Stimulated activated CD4-positive, alpha-beta T cell treated with anti-CD3 and anti-CD28 coated beads, TNF-alpha, amount 100 ng/mL, for 4 hours (primary cell): ENCODE results near the gene CD36.

Source experiments
- DNase-seq, 3 experiments: peaks; one replicate each; pipeline ENCODE4 v3.0.0-alpha.2; 2020; ENCODE audit warnings: low read depth in 3 of 3

Gene CD36

DNA sequence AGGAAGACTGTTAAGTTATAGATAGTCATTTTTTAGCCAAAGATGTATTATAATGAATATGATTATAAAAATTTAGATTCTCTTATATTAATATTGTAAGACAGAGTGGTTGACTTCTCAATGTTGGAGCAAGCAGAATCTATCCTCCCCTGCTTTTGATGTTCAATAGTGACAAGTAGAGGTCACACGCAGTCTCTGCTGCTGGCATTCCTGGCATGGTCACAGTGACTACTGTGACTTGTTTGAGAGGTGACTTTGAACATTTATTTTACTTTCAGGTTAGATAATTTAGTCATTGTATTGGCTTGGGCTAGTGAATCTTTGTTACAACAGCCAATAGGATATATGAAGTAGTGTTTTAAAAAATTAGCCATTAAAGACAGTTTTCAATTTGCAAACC, 13.7 kb upstream of the CD36 start:
- DNase-seq = no peak

GRCh38 chr7:80629023-80629422, 9.4 kb upstream of the CD36 start:
- DNase-seq = no peak

GRCh38 chr7:80630608-80631405, 7.6 kb upstream of the CD36 start:
- no peak for DNase-seq

DNA sequence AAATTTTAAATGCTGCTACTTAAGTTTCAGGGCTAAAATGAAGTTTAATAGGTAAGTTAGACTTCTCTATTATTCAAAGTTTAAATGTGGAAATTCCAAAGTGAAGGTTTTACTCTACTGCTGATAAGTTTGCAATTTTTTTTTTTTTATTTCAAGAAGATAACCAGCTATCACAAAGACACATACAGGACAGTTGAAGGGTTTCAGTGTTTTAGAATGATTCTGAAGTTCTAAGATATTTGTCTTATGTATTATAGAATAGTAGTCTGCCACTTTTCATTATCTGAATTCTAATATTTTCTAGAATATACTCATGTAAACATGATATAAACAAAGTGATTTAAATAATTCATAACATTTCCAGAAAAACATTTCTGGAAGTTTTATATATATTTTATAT, 7.0 kb upstream of the CD36 start:
- no peak for DNase-seq

DNA sequence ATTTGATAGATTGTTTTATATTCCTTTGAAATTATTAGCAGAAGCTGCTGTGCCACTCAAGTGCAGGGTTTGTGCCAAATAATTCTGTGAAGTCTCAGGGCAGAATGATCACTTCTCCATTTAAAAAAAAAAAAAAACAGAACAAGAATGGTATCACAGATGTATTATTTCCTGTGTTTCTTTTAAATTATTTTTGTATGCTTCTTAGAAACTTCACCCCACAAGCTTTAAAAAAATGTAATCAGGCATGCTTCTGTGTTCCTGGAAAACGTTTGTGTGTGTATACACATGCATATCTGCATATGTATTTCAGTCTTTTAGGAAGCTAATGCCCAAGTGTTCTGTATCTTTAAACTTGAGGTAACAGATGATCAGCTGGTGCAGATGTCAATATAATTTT, 6.3 kb upstream of the CD36 start:
- no peak for DNase-seq

- no peak for DNase-seq
Observed at GRCh38 chr7:80632819-80633218, 5.6 kb upstream of the CD36 start.

GRCh38 chr7:80634505-80634904, 3.9 kb upstream of the CD36 start:
- DNase-seq = no peak

DNA sequence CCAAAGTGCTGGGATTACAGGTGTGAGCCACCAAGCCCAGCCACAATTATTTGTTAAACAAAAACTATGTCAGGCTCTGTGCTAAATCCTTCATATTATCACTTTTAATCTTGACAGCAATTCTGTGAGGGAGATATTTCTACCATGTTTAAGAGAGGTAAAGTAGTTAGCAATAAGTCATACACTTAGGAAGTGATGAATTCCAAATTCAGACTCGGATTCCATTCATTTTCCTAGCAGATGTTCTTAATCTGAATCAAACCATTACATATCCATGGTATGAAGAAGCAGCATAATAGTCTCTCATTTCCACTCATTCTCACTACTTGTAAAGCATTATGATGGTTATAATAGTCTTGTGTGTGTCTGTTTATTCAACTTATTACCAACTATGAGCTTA, 2.9 kb upstream of the CD36 start:
- DNase-seq = no peak

- no peak for DNase-seq
Observed at GRCh38 chr7:80635998-80636397, 2.4 kb upstream of the CD36 start.

DNA sequence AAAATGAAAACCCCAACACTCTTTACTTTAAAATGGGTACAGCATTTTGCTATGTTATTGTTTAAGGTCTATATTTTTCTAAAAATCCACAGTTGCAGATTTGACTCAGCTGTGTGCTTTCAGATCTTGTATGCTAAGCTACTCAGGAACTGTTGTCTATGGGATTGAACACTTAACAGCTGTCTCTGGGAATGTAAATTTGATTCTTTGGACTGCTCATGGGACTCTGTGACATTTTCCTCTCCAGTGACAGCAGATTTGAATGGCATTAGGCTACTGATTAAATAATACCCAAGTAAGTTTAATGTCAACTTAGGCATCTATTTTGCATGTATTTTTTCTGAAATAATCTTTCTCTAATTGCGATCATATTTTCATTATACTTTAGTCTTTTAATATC, 1.7 kb upstream of the CD36 start:
- DNase-seq = no peak

DNA sequence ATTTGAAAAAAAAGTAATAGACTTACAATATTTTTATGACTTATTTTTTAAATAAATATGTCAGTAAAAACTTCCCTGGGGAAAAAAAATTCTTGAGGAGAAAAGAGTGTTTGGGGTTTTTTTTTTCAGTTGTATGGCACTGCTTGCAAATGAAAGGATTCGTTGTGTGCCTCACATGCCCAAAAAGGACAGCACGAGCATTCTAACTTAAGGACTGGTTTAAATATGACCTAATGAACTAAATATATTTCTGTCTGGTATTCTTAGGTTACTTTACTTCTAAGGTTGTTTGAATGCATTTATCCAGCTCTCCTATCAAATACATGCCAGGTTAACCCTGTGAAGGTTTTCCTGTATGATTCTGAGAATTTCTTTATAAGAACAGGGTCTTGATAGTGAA, 988 bp upstream of the CD36 start:
- DNase-seq = no peak

DNA sequence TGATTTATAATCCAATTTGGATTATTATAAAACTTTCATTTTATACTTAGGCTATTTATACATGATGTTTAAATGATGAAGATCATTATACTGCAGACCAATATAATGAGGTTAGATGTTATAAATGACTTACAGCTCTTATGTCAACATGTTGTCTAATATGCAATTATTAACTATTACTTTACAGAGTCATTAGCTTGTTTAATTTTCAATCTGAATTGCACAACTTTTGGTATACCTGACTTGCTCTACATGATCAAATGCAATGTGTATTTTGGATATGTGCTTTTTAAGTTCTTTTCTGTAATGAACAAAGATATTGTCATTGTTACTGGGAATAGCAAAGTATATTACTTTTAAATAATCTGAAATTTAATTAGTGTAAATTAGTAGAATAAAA, 569 bp downstream of the CD36 start:
- DNase-seq = no peak

- DNase-seq = no peak
Observed at GRCh38 chr7:80640846-80641245, 2.4 kb downstream of the CD36 start.

GRCh38 chr7:80641548-80641947, 3.1 kb downstream of the CD36 start:
- no peak for DNase-seq

GRCh38 chr7:80642871-80643270, 4.4 kb downstream of the CD36 start:
- DNase-seq = no peak

DNA sequence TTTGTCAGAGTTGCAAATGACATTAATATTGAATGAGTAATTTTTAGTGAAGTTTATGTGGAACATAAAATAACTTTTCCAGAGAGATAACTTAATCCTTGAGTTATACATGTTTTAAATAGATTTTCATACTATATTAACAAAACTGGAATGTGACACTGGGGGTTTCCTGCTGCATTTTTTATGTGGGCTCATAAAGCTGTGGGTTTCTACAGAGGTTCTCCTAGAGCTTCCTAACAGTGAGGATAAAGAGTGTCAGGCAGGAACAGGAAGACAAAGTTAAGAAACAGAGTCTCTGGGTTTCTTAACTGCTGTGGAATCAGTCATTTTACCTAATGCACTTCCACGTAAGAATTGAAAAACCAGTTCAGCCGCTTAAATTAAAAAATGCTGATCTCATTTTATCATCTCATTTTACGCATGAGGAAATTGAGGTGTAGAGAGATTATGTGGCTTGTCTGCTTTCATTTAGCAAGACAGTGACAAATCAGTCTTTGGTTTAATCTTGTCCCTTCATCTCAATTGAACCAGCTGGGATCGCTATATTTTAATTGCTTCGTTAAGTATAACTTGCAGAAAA, 5.0 kb downstream of the CD36 start:
- no peak for DNase-seq

- no peak for DNase-seq
Observed at GRCh38 chr7:80644054-80644453, 5.6 kb downstream of the CD36 start.

DNA sequence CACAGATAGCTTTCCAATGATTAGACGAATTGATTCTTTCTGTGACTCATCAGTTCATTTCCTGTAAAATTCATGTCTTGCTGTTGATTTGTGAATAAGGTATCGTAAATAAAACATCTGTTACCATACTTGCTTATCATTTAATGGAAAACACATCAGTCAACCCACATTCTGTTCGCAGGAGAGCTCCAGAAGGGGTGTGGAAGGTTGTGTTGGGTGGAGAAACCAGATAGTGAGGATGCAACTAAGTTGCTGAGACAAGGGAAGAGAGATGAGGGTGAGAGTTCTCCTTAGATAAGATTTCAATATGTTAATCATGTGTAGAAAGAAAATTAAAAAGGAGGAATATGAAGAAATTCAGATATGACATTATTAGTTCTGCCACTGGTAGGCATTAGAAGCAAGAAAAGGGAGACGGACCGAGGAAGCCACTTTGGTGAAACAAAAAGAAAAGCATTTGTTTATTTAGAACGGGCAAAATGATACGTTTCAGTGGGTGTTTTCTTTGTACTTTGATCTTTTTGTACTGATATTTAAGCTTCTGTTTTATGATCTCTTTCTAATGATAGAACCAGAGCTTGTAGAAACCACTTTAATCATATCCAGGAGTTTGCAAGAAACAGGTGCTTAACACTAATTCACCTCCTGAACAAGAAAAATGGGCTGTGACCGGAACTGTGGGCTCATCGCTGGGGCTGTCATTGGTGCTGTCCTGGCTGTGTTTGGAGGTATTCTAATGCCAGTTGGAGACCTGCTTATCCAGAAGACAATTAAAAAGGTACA, 7.8 kb downstream of the CD36 start:
- no peak for DNase-seq

GRCh38 chr7:80647436-80647835, 9.0 kb downstream of the CD36 start:
- no peak for DNase-seq

GRCh38 chr7:80648031-80648600, 9.7 kb downstream of the CD36 start:
- no peak for DNase-seq

DNA sequence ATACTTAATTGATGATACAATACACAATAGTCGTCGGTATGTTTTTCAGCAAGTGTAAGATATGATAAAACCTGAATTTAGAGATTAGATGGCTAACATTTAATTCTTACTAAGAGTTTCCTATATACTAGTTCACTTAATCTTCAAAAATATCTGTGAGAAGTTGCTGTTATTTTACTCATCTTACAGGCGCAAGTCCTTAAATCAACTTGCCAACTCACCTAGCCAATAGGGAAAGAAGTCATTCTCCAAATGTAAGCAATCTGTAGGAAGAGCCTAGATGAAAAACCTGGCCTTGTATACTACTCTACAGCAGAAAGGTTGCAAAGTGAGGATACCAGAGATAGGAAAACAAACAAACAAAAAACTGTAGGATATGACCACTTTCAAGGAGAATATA, 10.6 kb downstream of the CD36 start:
- DNase-seq = no peak

DNA sequence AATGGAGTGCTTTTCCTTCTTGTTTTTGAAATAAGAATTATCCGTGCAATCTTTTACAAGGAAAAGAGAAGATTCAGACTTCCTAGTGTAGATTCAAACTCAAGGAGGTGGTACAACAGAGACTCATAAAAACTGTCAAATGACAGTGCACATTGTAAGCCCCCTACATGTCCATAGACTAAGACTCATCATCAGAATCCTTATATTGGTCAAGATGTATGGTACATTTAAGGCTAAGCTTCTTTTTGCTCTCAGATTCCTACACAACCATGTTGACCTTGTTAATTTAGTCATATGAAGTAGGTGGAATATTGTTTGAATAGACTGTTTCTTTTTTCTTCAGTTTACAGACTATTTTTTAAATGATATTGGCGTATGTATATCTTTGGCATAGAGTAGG, 11.6 kb downstream of the CD36 start:
- no peak for DNase-seq

GRCh38 chr7:80651471-80651870, 13.0 kb downstream of the CD36 start:
- DNase-seq = no peak
